GM18868 (cell line): Measurements from ENCODE around the gene ANKDD1A.
A peak's percentile ranks its signal among the peaks of the same experiment; 100 is the strongest.

Experiments used
- ATAC-seq: cut with Tn5 transposase; IDR thresholded peaks from one replicate; pipeline ENCODE4 v1.9.1; 2021; ENCODE audit warnings: mild to moderate bottlenecking, moderate library complexity; ENCODE audit not compliant: unreplicated experiment

Gene ANKDD1A

GRCh38 chr15:64911311-64912186 is at the start of gene ANKDD1A:
Gene ANKDD1A, plus strand, starts transcription at chr15:64911902. Its CDS starts 29 bp downstream, at chr15:64911931.
- ATAC-seq: no peak

- ATAC-seq: no peak
Observed at GRCh38 chr15:64861960-64862359, 49.7 kb upstream of the ANKDD1A start.

GRCh38 chr15:64862408-64862807 is 49.3 kb upstream of the ANKDD1A start:
- no peak for ATAC-seq

GRCh38 chr15:64864068-64864467 is 47.6 kb upstream of the ANKDD1A start:
- ATAC-seq: no peak

- peak; percentile 79 for ATAC-seq
Observed at GRCh38 chr15:64865126-64865997, 46.3 kb upstream of the ANKDD1A start.

- ATAC-seq: no peak
Observed at GRCh38 chr15:64865998-64866520, 45.6 kb upstream of the ANKDD1A start.

GRCh38 chr15:64869501-64869900 is 42.2 kb upstream of the ANKDD1A start:
- ATAC-seq: no peak

GRCh38 chr15:64870353-64870752 is 41.3 kb upstream of the ANKDD1A start:
- no peak for ATAC-seq

GRCh38 chr15:64875641-64876223 is 36.0 kb upstream of the ANKDD1A start:
- no peak for ATAC-seq

GRCh38 chr15:64877435-64877834 is 34.3 kb upstream of the ANKDD1A start:
- no peak for ATAC-seq

GRCh38 chr15:64878705-64879104 is 33.0 kb upstream of the ANKDD1A start:
- no peak for ATAC-seq

GRCh38 chr15:64883100-64883581 is 28.6 kb upstream of the ANKDD1A start:
- ATAC-seq: no peak

- ATAC-seq: peak; percentile 79
Observed at GRCh38 chr15:64883997-64884511, 27.6 kb upstream of the ANKDD1A start.

GRCh38 chr15:64884679-64885078 is 27.0 kb upstream of the ANKDD1A start:
- ATAC-seq: no peak

GRCh38 chr15:64888336-64888735 is 23.4 kb upstream of the ANKDD1A start:
- no peak for ATAC-seq

GRCh38 chr15:64891561-64891960 is 20.1 kb upstream of the ANKDD1A start:
- no peak for ATAC-seq

- ATAC-seq: no peak
Observed at GRCh38 chr15:64892847-64893403, 18.8 kb upstream of the ANKDD1A start.

- peak; percentile 68 for ATAC-seq
Observed at GRCh38 chr15:64893481-64894394, 18.0 kb upstream of the ANKDD1A start.

GRCh38 chr15:64894395-64895056 is 17.2 kb upstream of the ANKDD1A start:
- ATAC-seq: peak; percentile 30
